Vagina (tissue), 2 donors: Measurements from ENCODE around the gene ANO7. TPM values are rescaled to one million over a fixed set of nuclear protein-coding genes. Genes with fewer than 3 reads are reported as not detected.

Source experiments
- DNase-seq, 2 donors: peaks; one replicate each; pipeline ENCODE4 v3.0.0-alpha.2; 2017; ENCODE audit errors: extremely low spot score in 2 of 2
- H3K27ac ChIP-seq: fragments of 200-600 bp; sonication (generic); one replicate; pipeline ENCODE4 v1.5.1; 2019
- H3K27me3 ChIP-seq: fragments of 200-600 bp; sonication (generic); one replicate; pipeline ENCODE4 v1.5.1; 2019
- H3K36me3 ChIP-seq, 2 donors: fragments of 200-600 bp; sonication (generic); one replicate each; pipeline ENCODE4 v1.5.1; 2017 to 2019
- H3K4me1 ChIP-seq: fragments of 200-600 bp; sonication (generic); one replicate; pipeline ENCODE4 v1.5.1; 2019
- H3K4me3 ChIP-seq, 2 donors: fragments of 200-600 bp; sonication (generic); 1 replicate in 1 of 2; 2 replicates in 1 of 2; pipeline ENCODE4 v1.5.1; 2016 to 2019
- H3K9me3 ChIP-seq: fragments of 200-600 bp; sonication (generic); one replicate; pipeline ENCODE4 v1.5.1; 2019
- CTCF ChIP-seq, 3 experiments: fragments of 450-650 bp in 2 of 3; fragments of 200-600 bp in 1 of 3; sonication (generic) in 1 of 3; IDR thresholded peaks; one replicate each; pipeline ENCODE4 v1.5.1; 2017 to 2019; ENCODE audit warnings: antibody characterized with exemption in 3 of 3, mild to moderate bottlenecking in 2 of 3, moderate library complexity in 2 of 3
- POLR2A ChIP-seq, 2 donors: fragments of 450-650 bp; IDR thresholded peaks; one replicate each; pipeline ENCODE4 v1.6.1; 2017; ENCODE audit warnings: antibody characterized with exemption in 2 of 2, mild to moderate bottlenecking in 2 of 2, moderate library complexity in 2 of 2
- POLR2AphosphoS5 ChIP-seq, 2 donors: sonication (generic); formaldehyde crosslinking; IDR thresholded peaks; one replicate each; pipeline ENCODE4 v1.9.0; 2017; ENCODE audit warnings: antibody characterized with exemption in 2 of 2, mild to moderate bottlenecking in 2 of 2, low read depth in 1 of 2; ENCODE audit not compliant: insufficient read depth in 1 of 2
- intact Hi-C: fragments of 100-400 bp; cut with DNase I; formaldehyde crosslinking; loops from one replicate; pipeline ENCODE4 v1.15.1; 2023
- total RNA-seq: library from RNA; depleted of rRNA; stranded (reverse); fragments of >200 nt; gene quantifications from one replicate; pipeline ENCODE4 v1.2.3, GENCODE V29; 2016

ANO7 gene
- total RNA-seq, 1 donor from 2014 or later, result 0.98 TPM

- H3K4me3 ChIP-seq, result no peak overlapping the region
- no peak overlapping the region for H3K27ac ChIP-seq
- no peak for DNase-seq
- H3K4me1 ChIP-seq, result peaks cover 38% of the 10 kb centered on the region
- no peaks in the 10 kb centered on the region for H3K36me3 ChIP-seq
- H3K9me3 ChIP-seq, result no peaks in the 10 kb centered on the region
- intact Hi-C loops, result loop anchor here (5.0 kb wide), 1 partner anchor 43 kb away; the partner anchor contains the start of genes HDLBP and SEPTIN2
- no peaks in the 10 kb centered on the region for H3K27me3 ChIP-seq
- TF ChIP-seq POLR2AphosphoS5 (IDR thresholded peaks at IDR 0.05; ENCODE audit: insufficient read depth in 1 of 2, low read depth in 1 of 2) (no peak), POLR2A (IDR thresholded peaks at IDR 0.05) (no peak), CTCF (IDR thresholded peaks at IDR 0.05) (no peak)
These were observed 85.7 kb downstream of the ANO7 start for GRCh38 chr2:241274127-241274526.

Other genes with a start within 250 kb of the ANO7 start
- 55.5 TPM for gene SNED1, start 190.1 kb upstream of the ANO7 start, total RNA-seq
- gene MTERF4, start 86.4 kb upstream of the ANO7 start, total RNA-seq, result 30.2 TPM
- 6.4 TPM for gene PASK, start 39.2 kb upstream of the ANO7 start, total RNA-seq
- gene PPP1R7, start 38.2 kb upstream of the ANO7 start, total RNA-seq, result 51.1 TPM
- 300 TPM for gene HDLBP, start 127.0 kb downstream of the ANO7 start, total RNA-seq
- gene SEPTIN2, start 127.2 kb downstream of the ANO7 start, total RNA-seq, result 198 TPM
- 32.9 TPM for gene FARP2, start 167.6 kb downstream of the ANO7 start, total RNA-seq